Measurements from ENCODE around the gene CFAP65.

Gene CFAP65

GRCh38 chr2:219017201-219017931 is 23.9 kb downstream of the CFAP65 start:
- no peak overlapping the region for H3K4me3 ChIP-seq (ENCODE audit: low read depth, low read length)

- H3K4me3 ChIP-seq (ENCODE audit: low read depth, low read length): no peak overlapping the region
Observed at GRCh38 chr2:219016721-219017120, 24.6 kb downstream of the CFAP65 start.

- H3K4me3 ChIP-seq (ENCODE audit: low read depth, low read length): no peak overlapping the region
Observed at GRCh38 chr2:219010873-219011272, 30.4 kb downstream of the CFAP65 start.

- H3K4me3 ChIP-seq (ENCODE audit: low read depth, low read length): no peak overlapping the region
Observed at GRCh38 chr2:219010162-219010756, 31.1 kb downstream of the CFAP65 start.

GRCh38 chr2:219009294-219009693 is 32.0 kb downstream of the CFAP65 start:
- no peak overlapping the region for H3K4me3 ChIP-seq (ENCODE audit: low read depth, low read length)

GRCh38 chr2:219003979-219004378 is 37.3 kb downstream of the CFAP65 start:
- H3K4me3 ChIP-seq (ENCODE audit: low read depth, low read length): no peak overlapping the region

- peak overlapping the region; percentile 41 for H3K4me3 ChIP-seq (ENCODE audit: low read depth, low read length)
Observed at GRCh38 chr2:219003267-219003634, 38.1 kb downstream of the CFAP65 start.

- peak overlapping the region; percentile 41 for H3K4me3 ChIP-seq (ENCODE audit: low read depth, low read length)
Observed at GRCh38 chr2:219002395-219003266, 38.7 kb downstream of the CFAP65 start.

GRCh38 chr2:219001577-219002394 is 39.5 kb downstream of the CFAP65 start:
- no peak overlapping the region for H3K4me3 ChIP-seq (ENCODE audit: low read depth, low read length)

GRCh38 chr2:219001100-219001576 is 40.2 kb downstream of the CFAP65 start:
- H3K4me3 ChIP-seq (ENCODE audit: low read depth, low read length): no peak overlapping the region

GRCh38 chr2:219000569-219000960 is 40.8 kb downstream of the CFAP65 start:
- H3K4me3 ChIP-seq (ENCODE audit: low read depth, low read length): no peak overlapping the region

- H3K4me3 ChIP-seq (ENCODE audit: low read depth, low read length): no peak overlapping the region
Observed at GRCh38 chr2:218999881-219000568, 41.3 kb downstream of the CFAP65 start.

GRCh38 chr2:218999021-218999880 is 42.1 kb downstream of the CFAP65 start:
- no peak overlapping the region for H3K4me3 ChIP-seq (ENCODE audit: low read depth, low read length)

GRCh38 chr2:218998414-218999002 is 42.8 kb downstream of the CFAP65 start:
- H3K4me3 ChIP-seq (ENCODE audit: low read depth, low read length): no peak overlapping the region

- no peak overlapping the region for H3K4me3 ChIP-seq (ENCODE audit: low read depth, low read length)
Observed at GRCh38 chr2:218997731-218998130, 43.6 kb downstream of the CFAP65 start.

- no peak overlapping the region for H3K4me3 ChIP-seq (ENCODE audit: low read depth, low read length)
Observed at GRCh38 chr2:218996937-218997336, 44.4 kb downstream of the CFAP65 start.

- no peak overlapping the region for H3K4me3 ChIP-seq (ENCODE audit: low read depth, low read length)
Observed at GRCh38 chr2:218995972-218996711, 45.2 kb downstream of the CFAP65 start.

- no peak overlapping the region for H3K4me3 ChIP-seq (ENCODE audit: low read depth, low read length)
Observed at GRCh38 chr2:218995561-218995960, 45.8 kb downstream of the CFAP65 start.
